Sciatic nerve (tissue), 2 donors: ENCODE data around the gene IFT122. TPM values are rescaled to one million over a fixed set of nuclear protein-coding genes. Genes with fewer than 3 reads are reported as not detected.

Experiments used
- ATAC-seq: fragments of 200-7000 bp; cut with Tn5 transposase; one replicate; pipeline ENCODE4 v1.9.1; 2020; ENCODE audit warnings: mild to moderate bottlenecking, moderate library complexity
- DNase-seq: peaks from one replicate; pipeline ENCODE4 v3.0.0-alpha.2; 2020; ENCODE audit warnings: low spot score
- intact Hi-C: fragments of 100-400 bp; cut with DNase I; formaldehyde crosslinking; loops from one replicate; pipeline ENCODE4 v1.14.2; 2022
- total RNA-seq: library from RNA; stranded (reverse); fragmentation: NEBNext Ultra II Directional; extraction: Animal tissue kit (Norgen Biotek cat#: 25700); gene quantifications from one replicate; pipeline ENCODE4 v1.2.1, GENCODE V29; 2021
- donor health status: DM: no; HTN: no; CAD: no.
- donor health status: DM: no; HTN: no; CAD: no.

The IFT122 gene
- total RNA-seq, 1 donor from 2014 or later, result 49.7 TPM

GRCh38 chr3:129432671-129433070 lies 7.4 kb upstream of the IFT122 start:
- no peak for ATAC-seq
- DNase-seq, result no peak
- intact Hi-C loops, result no loop called here

DNA sequence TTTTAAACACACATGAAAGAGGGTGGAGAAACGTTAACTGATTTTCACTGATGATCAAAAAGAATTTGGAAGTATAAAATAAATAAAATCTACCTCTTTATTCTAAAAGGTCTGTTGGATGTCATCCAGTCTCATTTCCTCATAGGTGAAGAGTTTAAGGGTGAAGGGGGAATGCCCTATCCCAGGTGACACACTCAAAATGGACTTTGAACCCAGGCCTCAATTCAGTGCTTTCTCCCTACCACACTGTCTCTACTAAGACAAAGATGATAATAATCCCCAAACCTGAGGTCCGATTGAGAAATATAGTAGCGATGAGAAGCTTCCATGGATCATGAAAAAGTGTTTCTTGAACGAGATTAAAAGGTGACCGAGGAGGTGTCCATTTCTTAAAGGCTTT lies 6.5 kb upstream of the IFT122 start:
- intact Hi-C loops, result no loop called here
- DNase-seq, result no peak
- ATAC-seq, result no peak

DNA sequence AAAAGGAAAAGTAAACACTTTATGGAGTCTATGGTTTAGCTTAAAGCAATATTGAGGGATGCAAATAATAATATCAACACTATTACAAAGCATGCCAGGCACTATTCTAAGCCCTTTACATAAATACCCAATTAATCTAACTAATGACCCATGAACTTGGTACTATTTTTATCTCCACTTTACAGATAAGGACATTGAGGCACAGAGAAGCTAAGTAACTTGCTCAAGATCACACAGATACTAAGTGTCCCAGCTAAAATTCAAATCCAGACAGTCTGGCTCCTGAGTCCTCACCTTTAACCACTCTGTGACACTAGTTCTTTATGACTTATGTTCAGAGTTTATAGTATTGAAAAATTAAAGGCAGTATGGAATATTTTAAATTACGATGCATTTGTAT lies 5.9 kb upstream of the IFT122 start:
- intact Hi-C loops, result no loop called here
- no peak for ATAC-seq

GRCh38 chr3:129435367-129435766 lies 4.7 kb upstream of the IFT122 start:
- intact Hi-C loops, result no loop called here
- no peak for DNase-seq

More for the DNA sequence above, 5.9 kb upstream of the IFT122 start:
- no peak for DNase-seq

DNA sequence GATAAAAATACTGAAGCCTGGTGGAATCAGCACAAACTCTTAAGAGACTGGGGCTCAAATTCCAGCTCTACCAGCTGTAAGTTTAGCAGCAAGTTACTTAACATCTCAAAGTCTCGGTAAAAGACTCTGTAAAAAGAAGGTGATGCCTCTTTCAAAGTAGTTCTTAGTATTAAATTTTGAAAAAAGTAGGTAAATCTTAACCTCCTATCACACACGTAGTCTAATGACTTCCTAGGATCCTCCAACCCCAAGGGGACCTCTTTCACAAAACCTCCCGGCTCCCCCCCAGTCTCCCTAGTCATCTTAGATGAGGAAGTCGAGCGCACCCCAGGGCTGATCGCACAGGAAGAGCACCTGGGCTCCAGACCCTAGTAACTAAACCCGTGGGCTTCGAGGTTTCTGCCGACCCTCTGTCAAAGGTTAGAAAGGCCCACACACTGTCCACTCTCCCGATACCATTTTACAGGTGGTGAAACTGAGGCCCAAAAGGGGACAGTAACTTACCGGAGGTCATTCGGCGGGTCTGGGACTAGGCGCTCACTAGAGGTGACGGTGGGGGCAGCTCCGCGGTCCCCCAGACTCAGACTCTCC lies 703 bp upstream of the IFT122 start:
- peak; percentile 69 for DNase-seq
- intact Hi-C loops, result no loop called here

More at GRCh38 chr3:129435367-129435766, 4.7 kb upstream of the IFT122 start:
- no peak for ATAC-seq

GRCh38 chr3:129440618-129441190 lies 680 bp downstream of the IFT122 start:
- DNase-seq (no peak), ATAC-seq (peak; percentile 62)

More for the DNA sequence above, 703 bp upstream of the IFT122 start:
- peak; percentile 4 for ATAC-seq

GRCh38 chr3:129441215-129441614 lies 1.2 kb downstream of the IFT122 start:
- ATAC-seq, result no peak
- DNase-seq, result no peak
- intact Hi-C loops, result no loop called here

More at GRCh38 chr3:129440618-129441190, 680 bp downstream of the IFT122 start:
- intact Hi-C loops, result no loop called here

- intact Hi-C loops, result no loop called here
- ATAC-seq, result no peak
- no peak for DNase-seq
Observed at GRCh38 chr3:129441782-129442181, 1.8 kb downstream of the IFT122 start.

GRCh38 chr3:129442486-129442885 lies 2.5 kb downstream of the IFT122 start:
- ATAC-seq (no peak), DNase-seq (no peak)
- intact Hi-C loops, result no loop called here

GRCh38 chr3:129442947-129443346 lies 2.9 kb downstream of the IFT122 start:
- intact Hi-C loops, result no loop called here
- ATAC-seq, result no peak
- DNase-seq, result no peak

GRCh38 chr3:129445471-129445870 lies 5.4 kb downstream of the IFT122 start:
- intact Hi-C loops, result no loop called here
- no peak for ATAC-seq

DNA sequence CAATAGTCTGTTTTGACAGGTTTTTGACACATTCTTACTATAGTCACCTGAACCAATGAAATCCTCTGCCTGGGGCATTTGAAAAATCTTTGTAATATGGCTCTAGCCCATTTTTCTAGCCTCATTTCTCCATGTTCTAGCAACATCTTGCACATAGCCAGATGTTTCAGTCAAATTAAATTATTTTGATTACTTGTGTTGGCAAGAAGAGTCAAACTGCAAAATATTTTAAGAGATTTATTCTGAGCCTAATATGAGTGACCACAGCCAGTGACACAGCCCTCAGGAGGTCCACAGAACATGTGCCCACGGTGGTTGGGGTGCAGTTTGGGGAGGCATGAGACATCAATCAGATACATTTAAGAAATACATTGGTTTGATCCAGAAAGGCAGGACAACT lies 6.9 kb downstream of the IFT122 start:
- no peak for DNase-seq
- intact Hi-C loops, result no loop called here
- ATAC-seq, result no peak

More at GRCh38 chr3:129445471-129445870, 5.4 kb downstream of the IFT122 start:
- DNase-seq, result no peak

DNA sequence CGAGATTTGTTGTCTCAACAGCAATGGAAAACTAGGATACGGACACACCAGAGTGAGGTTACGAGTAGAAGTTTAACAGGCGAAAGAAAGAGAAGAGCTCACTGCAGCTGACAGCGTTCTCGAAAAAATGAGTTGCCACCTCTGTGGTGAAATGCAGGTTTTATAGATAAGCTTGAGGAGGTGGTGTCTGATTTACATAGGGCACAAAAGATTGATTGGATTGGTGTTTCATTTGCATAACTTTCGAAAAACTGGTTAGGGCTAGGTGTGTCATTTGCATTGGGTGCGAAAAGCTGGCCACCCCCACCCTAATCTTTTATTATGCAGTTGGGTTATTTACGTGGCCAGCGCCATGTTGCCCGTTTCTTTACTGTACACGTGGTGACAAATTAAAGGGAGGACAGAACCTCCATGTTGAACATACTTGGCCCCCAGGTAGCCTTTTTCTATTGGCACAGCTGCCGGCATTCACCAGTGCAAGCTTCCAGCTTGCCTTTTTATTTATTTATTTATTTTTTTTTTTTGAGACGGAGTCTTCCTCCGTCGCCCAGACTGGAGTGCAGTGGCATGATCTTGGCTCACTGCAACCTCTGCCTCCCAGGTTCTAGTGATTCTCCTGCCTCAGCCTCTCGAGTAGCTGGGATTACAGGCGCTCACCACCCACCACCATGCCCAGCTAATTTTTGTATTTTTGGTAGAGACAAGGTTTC lies 8.3 kb downstream of the IFT122 start:
- DNase-seq, result no peak
- no peak for ATAC-seq
- intact Hi-C loops, result no loop called here

DNA sequence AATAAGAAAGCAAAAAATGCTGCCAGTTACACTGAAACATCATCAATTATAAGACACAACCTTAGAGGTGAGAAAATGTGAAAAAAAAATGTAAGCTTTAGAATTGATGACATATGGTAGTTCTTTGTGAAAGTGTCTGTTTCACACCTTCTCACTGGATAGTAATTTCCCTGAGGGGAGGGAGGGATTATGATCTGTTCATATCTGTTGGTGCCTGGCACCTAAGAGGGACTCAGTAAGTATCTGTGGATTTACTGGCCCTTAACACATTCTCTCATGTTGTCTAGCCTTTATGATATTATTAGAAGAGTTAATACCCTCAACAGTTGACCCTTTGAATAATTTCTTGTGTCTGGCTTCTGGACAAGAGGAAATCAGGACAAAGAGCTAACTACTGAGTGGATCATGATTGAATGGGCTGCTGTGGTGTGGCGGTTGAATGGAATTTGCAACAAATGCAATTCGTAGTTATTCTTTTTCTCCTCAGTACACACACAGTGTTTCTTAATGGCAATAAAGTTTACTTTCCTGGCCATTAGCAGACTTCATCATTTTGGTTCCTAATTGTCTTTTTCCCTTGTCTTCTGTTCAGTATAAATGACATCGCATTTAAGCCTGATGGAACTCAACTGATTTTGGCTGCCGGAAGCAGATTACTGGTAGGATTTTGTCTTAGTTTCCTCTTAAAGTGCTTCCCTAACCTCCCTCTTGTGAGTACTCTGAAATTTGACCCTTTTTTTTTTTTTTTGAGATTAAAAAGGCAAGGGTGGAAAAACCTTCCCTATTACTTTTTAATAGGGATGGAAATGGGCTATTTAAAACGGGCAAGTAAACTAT lies 9.5 kb downstream of the IFT122 start:
- intact Hi-C loops, result no loop called here
- ATAC-seq, result no peak

DNA sequence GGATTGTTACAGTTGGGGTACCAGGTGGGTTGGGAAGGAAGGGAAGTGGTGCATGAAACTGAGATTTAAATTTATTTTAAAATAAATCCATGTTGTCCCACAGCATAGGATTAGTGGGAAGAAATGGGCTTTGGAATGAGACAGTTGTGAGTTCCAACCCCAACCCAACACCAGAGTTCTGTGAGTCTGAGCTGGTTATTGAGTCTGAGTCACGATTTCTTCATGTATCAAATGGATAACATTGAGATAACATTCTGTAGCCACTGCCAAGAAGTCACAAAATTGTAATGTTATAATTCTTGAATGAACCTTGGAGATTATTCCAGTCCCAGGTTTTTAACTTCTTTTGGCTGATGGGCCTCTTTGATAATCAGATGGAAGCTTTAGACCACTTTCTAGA lies 13.7 kb downstream of the IFT122 start:
- no peak for ATAC-seq

More for the DNA sequence above, 9.5 kb downstream of the IFT122 start:
- DNase-seq, result no peak

GRCh38 chr3:129460155-129460554 lies 20.1 kb downstream of the IFT122 start:
- intact Hi-C loops, result no loop called here
- DNase-seq (no peak), ATAC-seq (no peak)

More for the DNA sequence above, 13.7 kb downstream of the IFT122 start:
- intact Hi-C loops, result no loop called here
- DNase-seq, result no peak

- intact Hi-C loops, result no loop called here
- ATAC-seq (no peak), DNase-seq (no peak)
Observed at GRCh38 chr3:129460572-129460971, 20.5 kb downstream of the IFT122 start.

GRCh38 chr3:129461022-129461421 lies 21.0 kb downstream of the IFT122 start:
- intact Hi-C loops, result no loop called here
- no peak for ATAC-seq
- DNase-seq, result no peak

DNA sequence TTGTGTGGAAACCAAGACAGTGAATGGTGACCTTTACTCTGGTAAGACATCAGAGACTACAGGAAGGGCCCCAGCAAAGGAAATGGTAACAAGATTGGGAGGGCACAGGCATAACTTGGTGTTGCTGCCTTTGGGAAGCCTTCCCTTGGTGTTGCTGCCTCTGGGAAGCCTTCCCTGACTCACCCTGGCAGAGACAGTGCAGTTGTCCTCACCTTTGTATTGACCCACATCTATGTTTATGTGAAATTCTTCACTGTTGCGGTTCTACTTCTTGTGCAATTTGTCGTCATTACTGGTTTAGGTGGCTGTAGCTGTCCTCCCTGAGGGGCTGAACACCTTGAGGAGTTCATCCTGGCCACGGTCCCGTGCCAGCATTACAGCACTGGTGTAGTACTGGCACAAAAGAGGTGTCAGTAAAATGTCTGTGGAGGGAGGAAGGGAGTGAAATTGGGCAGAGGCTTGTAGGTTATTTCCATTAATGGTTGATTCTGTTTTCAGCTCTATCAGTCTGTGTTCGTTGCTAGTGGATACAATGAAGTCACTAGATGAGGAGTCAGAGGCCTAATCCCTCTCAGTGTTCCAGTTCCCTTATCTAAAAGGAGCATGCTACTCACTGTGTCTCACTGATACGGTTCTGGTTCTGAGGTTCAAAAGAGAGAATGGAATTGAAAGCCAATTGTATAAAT lies 21.6 kb downstream of the IFT122 start:
- intact Hi-C loops, result no loop called here
- DNase-seq, result no peak
- no peak for ATAC-seq
